Mucosa of rectum (tissue), 2 donors: ENCODE data around the gene AFDN.

Experiments used
- H3K27ac ChIP-seq, 2 donors: one replicate each; pipeline ENCODE4 v1.7.0; 2013; ENCODE audit warnings: inconsistent platforms in 2 of 2, low read depth in 2 of 2, low read length in 2 of 2
- H3K27me3 ChIP-seq, 2 donors: one replicate each; pipeline ENCODE4 v1.7.0; 2013; ENCODE audit warnings: low read length in 2 of 2; ENCODE audit not compliant: control insufficient read depth in 2 of 2, insufficient read depth in 2 of 2
- H3K36me3 ChIP-seq, 2 donors: one replicate each; pipeline ENCODE4 v1.7.0; 2013; ENCODE audit warnings: low read length in 2 of 2; ENCODE audit not compliant: control insufficient read depth in 2 of 2, insufficient read depth in 2 of 2
- H3K4me1 ChIP-seq, 2 donors: one replicate each; pipeline ENCODE4 v1.7.0; 2013; ENCODE audit warnings: low read length in 2 of 2, mild to moderate bottlenecking in 1 of 2; ENCODE audit not compliant: control insufficient read depth in 2 of 2, insufficient read depth in 2 of 2
- H3K4me3 ChIP-seq, 2 donors: one replicate each; pipeline ENCODE4 v1.7.0; 2013; ENCODE audit warnings: low read length in 2 of 2
- H3K9ac ChIP-seq, 2 donors: one replicate each; pipeline ENCODE4 v1.7.0; 2013; ENCODE audit warnings: low read length in 2 of 2, low read depth in 1 of 2, mild to moderate bottlenecking in 1 of 2
- H3K9me3 ChIP-seq, 2 donors: one replicate each; pipeline ENCODE4 v1.7.0; 2013; ENCODE audit warnings: low read length in 2 of 2; ENCODE audit not compliant: control insufficient read depth in 2 of 2
- donor health status: healthy.
- donor health status: Normal muscosa, but diverticular disease.

Gene AFDN

DNA sequence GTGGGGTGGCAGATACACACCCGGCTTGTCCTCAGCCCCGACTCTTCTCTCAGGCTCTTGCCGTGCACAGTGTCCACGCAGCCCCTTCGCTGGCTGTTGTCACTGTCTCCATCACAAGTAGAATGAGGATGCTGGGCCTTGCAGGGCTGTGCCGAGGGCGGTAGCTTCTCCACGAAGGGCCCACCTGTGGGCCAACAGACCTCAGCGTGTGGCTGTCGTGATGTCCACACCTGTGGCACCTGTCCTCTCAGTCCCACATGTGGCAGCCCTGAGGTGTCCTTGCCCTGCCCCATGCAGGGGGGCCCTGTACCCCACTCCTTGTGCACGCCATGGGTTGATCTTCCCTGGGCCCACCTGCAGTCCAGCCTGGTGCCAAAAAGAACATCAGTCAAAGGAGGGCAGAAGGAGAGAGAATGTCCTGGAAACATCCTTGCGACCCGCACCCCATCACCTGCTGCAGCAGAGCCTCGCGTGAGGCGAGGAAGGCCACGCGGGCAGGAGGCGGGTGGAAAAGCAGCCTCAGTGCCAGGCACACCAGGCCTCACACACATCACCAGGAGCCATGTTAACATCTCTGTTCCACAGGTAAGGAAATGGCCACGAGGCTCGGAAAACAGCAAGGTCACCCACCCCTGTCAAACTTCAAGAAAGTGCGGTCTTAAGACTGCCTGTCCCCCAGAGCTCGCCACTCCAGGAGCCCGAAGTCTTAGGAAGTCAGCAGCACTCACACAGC lies 22.3 kb upstream of the AFDN start:
- H3K4me1 ChIP-seq: peaks cover 8 to 26% of the 10 kb centered on the region in 2 donors
- no peak overlapping the region for H3K4me3 ChIP-seq
- no peaks in the 10 kb centered on the region for H3K36me3 ChIP-seq
- no peaks in the 10 kb centered on the region for H3K9me3 ChIP-seq
- H3K27ac ChIP-seq: no peak overlapping the region
- H3K27me3 ChIP-seq: no peaks in the 10 kb centered on the region
- no peak overlapping the region for H3K9ac ChIP-seq

DNA sequence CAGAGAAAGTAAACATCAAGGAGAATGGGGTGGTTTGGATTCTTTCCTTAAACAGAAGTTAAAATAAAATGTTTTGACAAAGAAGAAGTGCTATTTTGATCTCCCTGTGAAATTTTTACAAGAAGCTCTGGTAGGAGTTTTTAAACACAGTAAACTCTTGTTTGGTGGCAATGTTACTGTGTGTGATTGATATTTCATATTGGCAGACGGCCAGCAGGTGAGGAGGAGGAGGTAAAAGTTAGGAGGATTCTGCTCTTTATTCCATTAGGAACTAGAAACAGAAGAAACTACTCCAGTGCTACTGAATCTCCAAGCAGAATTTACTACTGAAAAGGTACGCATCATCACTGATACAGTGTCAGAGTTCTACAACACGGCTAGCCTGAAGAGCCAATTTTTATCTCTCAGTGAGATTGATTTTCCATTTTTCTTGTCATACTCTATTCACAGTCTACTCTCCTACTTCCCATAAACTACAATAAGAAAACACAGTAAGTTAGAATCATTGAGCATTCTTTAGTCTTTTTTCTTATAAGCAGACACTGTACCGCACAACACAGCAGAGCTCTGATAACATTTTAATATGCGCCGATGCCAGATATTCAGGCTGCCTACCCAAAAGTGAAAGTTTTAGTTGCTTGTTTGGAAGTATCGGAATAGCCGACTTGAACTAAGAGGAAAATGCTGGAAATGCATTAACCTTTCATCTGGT lies 21.2 kb upstream of the AFDN start:
- no peaks in the 10 kb centered on the region for H3K36me3 ChIP-seq
- no peaks in the 10 kb centered on the region for H3K9me3 ChIP-seq
- no peak overlapping the region for H3K4me3 ChIP-seq
- H3K27me3 ChIP-seq: no peaks in the 10 kb centered on the region
- peaks cover 8 to 26% of the 10 kb centered on the region in 2 donors for H3K4me1 ChIP-seq
- no peak overlapping the region for H3K9ac ChIP-seq
- H3K27ac ChIP-seq: peak overlapping the region; percentile 49 to 81

DNA sequence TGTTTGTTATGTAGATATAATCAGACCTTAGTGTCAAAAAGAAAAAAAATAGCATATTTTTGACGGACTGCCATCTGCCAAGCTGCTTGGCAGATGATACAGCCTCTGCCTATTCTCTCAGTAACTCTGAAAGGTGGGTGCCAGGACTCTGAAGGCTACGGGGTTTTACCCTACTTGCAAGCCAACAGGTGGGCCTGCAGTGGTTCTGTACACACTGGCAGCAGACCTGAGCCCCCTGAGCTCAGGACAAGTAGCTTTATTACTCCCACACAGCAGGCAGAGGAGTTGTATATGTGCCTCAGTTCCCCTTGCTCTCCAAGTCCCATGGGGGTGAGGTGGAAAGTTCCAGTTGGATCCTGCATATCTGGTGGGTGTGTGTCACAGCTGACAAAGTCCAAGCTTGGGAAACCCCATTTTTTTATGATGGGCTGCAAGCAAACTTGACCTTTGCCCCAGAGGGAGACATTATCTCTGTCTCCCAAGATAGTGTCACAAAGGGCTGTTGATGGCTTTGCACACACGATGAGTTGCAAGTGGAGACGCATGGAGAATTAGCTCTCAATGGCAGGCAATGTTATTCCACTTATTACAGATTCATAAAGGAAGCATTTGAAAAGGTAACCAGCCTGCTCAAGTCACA lies 20.5 kb upstream of the AFDN start:
- no peaks in the 10 kb centered on the region for H3K9me3 ChIP-seq
- H3K9ac ChIP-seq: no peak overlapping the region
- H3K4me3 ChIP-seq: no peak overlapping the region
- H3K36me3 ChIP-seq: no peaks in the 10 kb centered on the region
- H3K27ac ChIP-seq: peak overlapping the region; percentile 49 to 81
- H3K27me3 ChIP-seq: no peaks in the 10 kb centered on the region
- peaks cover 8 to 26% of the 10 kb centered on the region in 2 donors for H3K4me1 ChIP-seq

DNA sequence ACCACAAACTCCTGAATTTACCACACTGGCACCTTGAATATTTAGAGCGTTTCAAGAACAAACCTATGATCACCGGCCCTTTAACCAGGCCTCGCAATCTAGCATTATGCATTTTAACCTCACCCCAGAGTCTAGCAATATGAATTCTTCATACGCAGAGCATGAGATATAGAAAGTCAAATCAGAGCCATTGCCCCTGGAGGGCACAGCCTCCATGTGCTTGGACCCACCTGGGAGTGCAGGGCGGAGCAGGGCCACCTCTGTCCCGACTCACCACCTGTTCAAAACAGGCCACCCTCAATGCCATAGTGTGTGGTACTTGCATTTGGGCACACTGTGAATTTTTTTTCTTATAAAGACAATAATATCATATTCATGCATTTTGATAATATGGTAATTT lies 19.5 kb upstream of the AFDN start:
- no peak overlapping the region for H3K9ac ChIP-seq
- H3K27ac ChIP-seq: no peak overlapping the region
- H3K9me3 ChIP-seq: no peaks in the 10 kb centered on the region
- H3K36me3 ChIP-seq: no peaks in the 10 kb centered on the region
- no peak overlapping the region for H3K4me3 ChIP-seq
- peaks cover 8 to 29% of the 10 kb centered on the region in 2 donors for H3K4me1 ChIP-seq
- no peaks in the 10 kb centered on the region for H3K27me3 ChIP-seq

- peaks cover 8 to 29% of the 10 kb centered on the region in 2 donors for H3K4me1 ChIP-seq
- H3K27me3 ChIP-seq: no peaks in the 10 kb centered on the region
- H3K9me3 ChIP-seq: no peaks in the 10 kb centered on the region
- H3K27ac ChIP-seq: no peak overlapping the region
- no peak overlapping the region for H3K4me3 ChIP-seq
- H3K9ac ChIP-seq: no peak overlapping the region
- no peaks in the 10 kb centered on the region for H3K36me3 ChIP-seq
These were observed 19.0 kb upstream of the AFDN start for GRCh38 chr6:167807756-167808155.

- Histone ChIP-seq H3K9me3 (no peaks in the 10 kb centered on the region), H3K9ac (no peak overlapping the region), H3K4me1 (peaks cover 6 to 11% of the 10 kb centered on the region in 2 donors), H3K4me3 (no peak overlapping the region), H3K27ac (no peak overlapping the region), H3K27me3 (no peaks in the 10 kb centered on the region), H3K36me3 (no peaks in the 10 kb centered on the region)
These were observed 15.7 kb upstream of the AFDN start for GRCh38 chr6:167811040-167811439.

DNA sequence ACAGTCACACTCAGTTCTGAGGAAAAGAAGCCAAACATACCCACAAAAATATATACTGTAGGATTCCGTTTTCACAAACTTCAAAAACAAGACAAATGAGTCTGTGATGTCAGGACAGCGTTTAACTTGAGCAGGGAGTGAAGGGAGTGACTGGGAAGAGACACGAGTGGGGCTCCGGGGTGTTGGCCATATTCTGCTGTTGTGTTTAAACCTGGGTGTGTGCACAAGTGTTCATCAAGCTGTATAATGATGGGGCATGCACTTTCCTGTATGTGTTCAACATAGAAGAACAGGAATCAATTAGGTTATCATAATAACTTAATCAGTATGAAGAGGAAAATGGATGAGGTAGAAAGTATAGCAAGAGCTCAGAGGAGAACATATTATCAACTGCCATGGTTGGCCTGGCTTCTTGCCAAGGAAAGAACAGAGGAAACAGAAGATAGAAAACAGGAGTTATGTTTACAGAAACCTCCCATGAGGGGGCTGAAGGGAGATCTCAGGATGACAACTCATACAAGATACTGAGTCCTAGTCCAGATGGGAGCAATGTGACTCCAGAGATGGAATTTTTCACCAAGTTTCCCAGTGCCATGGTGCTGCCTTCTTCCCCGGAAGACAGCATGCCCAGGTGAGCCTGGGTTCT lies 15.1 kb upstream of the AFDN start:
- H3K9me3 ChIP-seq: no peaks in the 10 kb centered on the region
- peaks cover 2 to 6% of the 10 kb centered on the region in 2 donors for H3K4me1 ChIP-seq
- H3K27me3 ChIP-seq: no peaks in the 10 kb centered on the region
- H3K36me3 ChIP-seq: no peaks in the 10 kb centered on the region
- H3K4me3 ChIP-seq: no peak overlapping the region
- no peak overlapping the region for H3K27ac ChIP-seq
- H3K9ac ChIP-seq: no peak overlapping the region

DNA sequence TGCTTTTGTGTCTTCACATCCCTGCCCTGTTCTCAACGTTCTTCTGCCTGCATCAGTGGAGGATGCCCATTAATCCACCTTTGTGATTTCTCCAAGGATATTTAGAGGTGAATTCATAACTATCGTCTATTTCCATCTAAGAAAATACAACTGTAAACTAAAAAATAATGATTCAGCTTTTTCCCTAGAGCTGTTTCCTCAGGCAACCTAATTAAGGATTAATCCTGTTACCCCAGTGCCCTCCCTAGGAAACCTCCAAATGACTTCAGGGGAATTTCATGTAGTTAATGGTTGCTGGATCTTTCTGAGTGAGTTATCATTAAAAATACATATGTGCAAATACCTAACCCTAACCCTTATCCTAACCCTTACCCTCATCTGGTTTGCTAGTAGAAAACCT lies 14.6 kb upstream of the AFDN start:
- no peaks in the 10 kb centered on the region for H3K9me3 ChIP-seq
- H3K36me3 ChIP-seq: no peaks in the 10 kb centered on the region
- H3K27me3 ChIP-seq: no peaks in the 10 kb centered on the region
- H3K4me1 ChIP-seq: peaks cover 2 to 5% of the 10 kb centered on the region in 2 donors
- H3K9ac ChIP-seq: no peak overlapping the region
- no peak overlapping the region for H3K27ac ChIP-seq
- no peak overlapping the region for H3K4me3 ChIP-seq

DNA sequence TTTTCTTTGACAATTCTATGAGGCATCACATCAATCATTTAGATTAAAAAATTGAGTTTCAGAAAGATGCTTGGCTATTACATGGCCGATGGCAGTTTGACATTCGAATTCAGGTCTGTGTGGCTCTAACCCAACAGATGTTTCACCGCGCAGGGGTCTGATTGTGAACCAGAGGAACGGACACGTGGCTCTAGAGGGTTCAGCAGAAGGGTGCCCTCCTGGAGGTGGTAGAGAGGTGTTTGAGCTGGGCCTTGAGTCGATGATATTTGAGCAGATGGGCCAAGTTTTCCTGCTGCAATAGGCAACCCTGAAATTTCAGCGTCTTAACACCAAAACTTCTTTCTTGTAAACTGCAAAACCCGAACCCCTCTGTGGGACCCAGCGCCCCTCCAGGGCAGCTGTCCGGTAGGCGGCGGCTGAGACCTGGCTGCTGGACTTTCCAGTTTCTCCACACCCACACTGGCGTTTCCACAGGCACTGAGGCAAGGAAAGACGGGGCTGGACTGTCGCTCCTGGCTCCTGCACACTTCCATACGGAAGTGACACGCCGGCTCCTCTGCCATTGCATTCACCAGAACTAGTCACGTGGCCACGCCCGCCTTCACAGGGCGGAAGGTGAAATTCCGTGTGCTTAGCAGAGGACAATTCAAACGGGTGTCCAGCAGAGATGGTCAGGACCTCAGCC lies 11.3 kb upstream of the AFDN start:
- Histone ChIP-seq H3K27ac (no peak overlapping the region), H3K9ac (no peak overlapping the region), H3K27me3 (no peaks in the 10 kb centered on the region), H3K36me3 (no peaks in the 10 kb centered on the region), H3K4me3 (no peak overlapping the region), H3K4me1 (peaks cover 0 to 3% of the 10 kb centered on the region in 2 donors), H3K9me3 (no peaks in the 10 kb centered on the region)
